Endothelial cell (in vitro differentiated cells): Measurements from ENCODE around the gene TFCP2L1. TPM values are rescaled to one million over a fixed set of nuclear protein-coding genes. Genes with fewer than 3 reads are reported as not detected.

Experiments used
- DNase-seq: peaks from one replicate; pipeline ENCODE4 v3.0.0; 2021; ENCODE audit warnings: low spot score
- H3K27ac Mint-ChIP-seq: one replicate; pipeline ENCODE4 v1.8.0; 2021; ENCODE audit warnings: mixed read lengths, inconsistent platforms; ENCODE audit not compliant: unreplicated experiment
- H3K27me3 Mint-ChIP-seq: one replicate; pipeline ENCODE4 v1.8.0; 2021; ENCODE audit warnings: mild to moderate bottlenecking, moderate library complexity, mixed read lengths, inconsistent platforms; ENCODE audit not compliant: unreplicated experiment
- H3K36me3 Mint-ChIP-seq: one replicate; pipeline ENCODE4 v1.8.0; 2021; ENCODE audit warnings: mild to moderate bottlenecking, low read depth, mixed read lengths, inconsistent platforms; ENCODE audit not compliant: unreplicated experiment
- H3K4me1 Mint-ChIP-seq: one replicate; pipeline ENCODE4 v1.8.0; 2021; ENCODE audit warnings: mild to moderate bottlenecking, mixed read lengths, inconsistent platforms; ENCODE audit not compliant: unreplicated experiment
- H3K4me3 Mint-ChIP-seq: one replicate; pipeline ENCODE4 v1.8.0; 2021; ENCODE audit warnings: mild to moderate bottlenecking, mixed read lengths, inconsistent platforms; ENCODE audit not compliant: unreplicated experiment
- H3K9me3 Mint-ChIP-seq: one replicate; pipeline ENCODE4 v1.8.0; 2021; ENCODE audit warnings: mixed read lengths, inconsistent platforms; ENCODE audit not compliant: unreplicated experiment
- CTCF ChIP-seq: fragments of 200-600 bp; sonication (generic); IDR thresholded peaks from one replicate; pipeline ENCODE4 v1.5.0; 2021; ENCODE audit warnings: antibody characterized with exemption; ENCODE audit not compliant: unreplicated experiment
- total RNA-seq: library from RNA; stranded (reverse); fragmentation: NEBNext Ultra II Directional; extraction: Animal tissue kit (Norgen Biotek cat#: 25700); gene quantifications from one replicate; pipeline ENCODE4 v1.2.1, GENCODE V29; 2021; ENCODE audit not compliant: unreplicated experiment

Gene TFCP2L1
- total RNA-seq, 1 donor from 2014 or later: 1.7 TPM

- Mint-ChIP-seq H3K4me1 (no peaks in the 10 kb centered on the region), H3K4me3 (no peak overlapping the region), H3K9me3 (no peaks in the 10 kb centered on the region), H3K36me3 (no peaks in the 10 kb centered on the region), H3K27me3 (peaks cover 2% of the 10 kb centered on the region), H3K27ac (no peak overlapping the region)
- TF ChIP-seq CTCF: no peak
- no peak for DNase-seq
Observed at GRCh38 chr2:121209014-121209610, 75.9 kb downstream of the TFCP2L1 start.

- H3K27ac Mint-ChIP-seq: no peak overlapping the region
- no peaks in the 10 kb centered on the region for H3K4me1 Mint-ChIP-seq
- peaks cover 2% of the 10 kb centered on the region for H3K27me3 Mint-ChIP-seq
- H3K9me3 Mint-ChIP-seq: no peaks in the 10 kb centered on the region
- no peaks in the 10 kb centered on the region for H3K36me3 Mint-ChIP-seq
- no peak for DNase-seq
- no peak overlapping the region for H3K4me3 Mint-ChIP-seq
- TF ChIP-seq CTCF: no peak
Observed at GRCh38 chr2:121207494-121207893, 77.5 kb downstream of the TFCP2L1 start.

- no peaks in the 10 kb centered on the region for H3K36me3 Mint-ChIP-seq
- no peaks in the 10 kb centered on the region for H3K4me1 Mint-ChIP-seq
- H3K4me3 Mint-ChIP-seq: no peak overlapping the region
- no peak overlapping the region for H3K27ac Mint-ChIP-seq
- no peaks in the 10 kb centered on the region for H3K9me3 Mint-ChIP-seq
- H3K27me3 Mint-ChIP-seq: peaks cover 5% of the 10 kb centered on the region
- no peak for DNase-seq
- no peak for TF ChIP-seq CTCF
Observed at GRCh38 chr2:121205321-121205942, 79.6 kb downstream of the TFCP2L1 start.

DNA sequence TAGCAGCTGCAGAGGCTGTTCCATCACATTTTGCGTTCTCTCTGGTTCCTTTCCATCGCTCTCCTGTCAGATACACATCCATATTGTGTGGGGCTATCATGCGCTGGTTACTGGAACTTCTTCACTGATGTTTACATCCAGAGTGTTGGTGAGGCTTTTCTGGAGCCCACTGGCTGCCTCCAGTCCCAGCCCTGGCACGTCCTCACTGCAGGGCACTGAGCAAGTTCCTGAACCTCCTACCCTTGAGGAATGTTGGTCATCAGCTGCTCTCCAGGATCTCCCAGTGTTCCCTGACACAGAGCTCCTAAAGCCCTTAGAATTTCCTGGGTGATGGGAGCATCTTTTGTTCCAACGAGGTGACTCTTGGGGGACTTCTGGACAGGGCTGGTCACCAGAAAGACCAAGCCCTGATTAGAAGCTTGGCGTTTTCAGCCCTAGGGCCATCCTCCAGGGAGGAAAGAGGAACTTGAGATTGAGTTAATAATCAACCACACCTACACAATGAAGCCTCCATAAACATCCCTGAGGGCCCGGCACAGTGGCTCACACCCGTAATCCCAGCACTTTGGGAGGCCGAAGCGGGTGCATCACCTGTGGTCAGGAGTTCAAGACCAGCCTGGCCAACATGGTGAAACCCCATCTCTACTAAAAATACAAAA is 81.3 kb downstream of the TFCP2L1 start:
- Mint-ChIP-seq H3K36me3 (no peaks in the 10 kb centered on the region), H3K4me3 (no peak overlapping the region), H3K27ac (no peak overlapping the region), H3K4me1 (no peaks in the 10 kb centered on the region), H3K9me3 (no peaks in the 10 kb centered on the region), H3K27me3 (peaks cover 8% of the 10 kb centered on the region)
- DNase-seq: no peak
- no peak for TF ChIP-seq CTCF
